AG09319 (cell line): ENCODE measurements around the gene MPZL1.

Experiments used
- DNase-seq: peaks from one replicate; pipeline ENCODE4 v3.0.0-alpha.2; 2010; ENCODE audit warnings: low read depth; ENCODE audit errors: extremely low read depth
- CTCF ChIP-seq: IDR thresholded peaks from 2 replicates; pipeline ENCODE4 v1.5.1; 2011; ENCODE audit warnings: low read depth, mild to moderate bottlenecking, inconsistent platforms, low read length, moderate library complexity

Gene MPZL1

GRCh38 chr1:167713330-167714081, 8.3 kb upstream of the MPZL1 start:
- no peak for TF ChIP-seq CTCF
- DNase-seq: no peak

GRCh38 chr1:167714098-167714438, 7.7 kb upstream of the MPZL1 start:
- no peak for TF ChIP-seq CTCF
- no peak for DNase-seq

- no peak; the same call in none of the 2 replicates for TF ChIP-seq CTCF
- peak; percentile 68 for DNase-seq
Observed at GRCh38 chr1:167714439-167715156, 7.2 kb upstream of the MPZL1 start.

GRCh38 chr1:167715157-167715999, 6.4 kb upstream of the MPZL1 start:
- TF ChIP-seq CTCF: peak; percentile 85
- peak; percentile 66 for DNase-seq

- no peak for DNase-seq
- TF ChIP-seq CTCF: no peak
Observed at GRCh38 chr1:167716000-167716271, 5.8 kb upstream of the MPZL1 start.

- no peak for DNase-seq
- TF ChIP-seq CTCF: no peak
Observed at GRCh38 chr1:167717351-167717750, 4.4 kb upstream of the MPZL1 start.
